Right hindlimb (tissue), 1 donor: ENCODE data around the gene BPIFA3.
"Not testable (repeated sequence)": the region's sequence is repeated elsewhere in the genome, so short reads cannot be mapped to it uniquely, and the experiment has no call there.

Experiments
- DNase-seq: peaks from one replicate; pipeline ENCODE4 v3.0.0-alpha.2; 2018

BPIFA3 gene

GRCh38 chr20:33217052-33217451, at the start of gene BPIFA3:
TSS of gene BPIFA3 (plus strand) at chr20:33217352. CDS start at chr20:33217537, 185 bp downstream.
- DNase-seq = no peak

DNA sequence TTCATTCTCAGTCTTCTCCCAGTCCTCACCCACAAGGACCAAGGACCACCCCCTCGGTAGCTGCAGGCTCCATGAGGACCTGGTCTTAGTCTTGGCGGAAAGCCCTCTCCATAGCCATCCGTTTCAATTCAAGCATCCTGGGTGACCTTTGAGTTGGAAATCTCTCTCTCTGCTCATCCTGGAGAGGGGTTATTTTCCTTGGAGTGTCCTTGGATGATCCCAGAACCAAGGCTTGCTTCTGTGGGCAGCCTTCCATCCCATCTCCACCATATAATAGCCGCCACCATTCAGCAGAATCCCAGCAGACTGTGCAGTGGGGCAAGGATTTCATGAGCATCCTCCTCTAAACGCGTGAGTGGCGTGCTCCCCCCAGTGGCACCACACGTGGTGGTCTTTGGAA, 49.3 kb upstream of the BPIFA3 start, which contains the start of gene BPIFA2:
Gene BPIFA2 (plus strand): TSS at position 301 of the 400 bp plus-strand sequence. CDS start 987 bp downstream, outside the sequence.
- DNase-seq = no peak

DNA sequence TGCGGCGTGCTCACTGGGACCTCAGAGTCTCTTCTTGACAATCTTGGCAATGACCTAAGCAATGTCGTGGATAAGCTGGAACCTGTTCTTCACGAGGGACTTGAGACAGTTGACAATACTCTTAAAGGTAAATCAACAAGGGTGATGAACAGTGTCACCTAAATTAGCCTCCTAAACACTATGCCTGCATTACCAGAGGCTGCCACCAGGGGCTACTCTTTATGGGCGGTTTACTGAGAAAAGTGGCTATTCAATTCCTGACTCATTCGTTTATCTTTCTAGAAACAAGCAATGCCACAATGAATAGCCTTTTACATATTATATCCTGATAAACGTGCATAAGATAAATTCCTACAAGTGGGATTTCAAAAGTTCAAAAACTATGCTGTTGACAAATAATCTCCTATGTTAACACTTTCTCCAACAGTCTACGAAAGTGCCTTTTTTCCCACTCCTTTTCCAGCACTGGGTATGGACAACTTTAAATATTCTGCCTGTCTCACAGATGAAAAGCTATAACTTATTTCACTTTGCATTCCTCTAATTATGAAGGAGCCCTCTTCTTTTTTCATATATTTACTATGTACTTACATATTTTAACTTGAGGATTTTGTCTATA, 47.9 kb upstream of the BPIFA3 start:
- DNase-seq = no peak

DNA sequence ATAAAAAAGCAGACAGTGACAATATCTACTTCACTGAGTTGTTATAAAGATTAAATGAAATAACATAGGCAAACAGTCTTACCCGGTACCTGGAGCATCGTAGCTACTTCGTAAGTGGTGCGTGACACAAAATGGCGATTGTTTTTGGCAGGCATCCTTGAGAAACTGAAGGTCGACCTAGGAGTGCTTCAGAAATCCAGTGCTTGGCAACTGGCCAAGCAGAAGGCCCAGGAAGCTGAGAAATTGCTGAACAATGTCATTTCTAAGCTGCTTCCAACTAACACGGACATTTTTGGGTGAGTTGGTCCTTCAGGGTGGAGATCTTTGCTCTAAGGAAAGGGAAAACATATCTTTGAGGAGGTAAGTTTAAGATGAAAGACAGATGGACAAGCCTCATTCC, 44.4 kb upstream of the BPIFA3 start:
- DNase-seq = no peak

GRCh38 chr20:33175123-33175522, 42.0 kb upstream of the BPIFA3 start:
- DNase-seq = no peak

- DNase-seq = no peak
Measured at GRCh38 chr20:33176101-33176500, 41.1 kb upstream of the BPIFA3 start.

DNA sequence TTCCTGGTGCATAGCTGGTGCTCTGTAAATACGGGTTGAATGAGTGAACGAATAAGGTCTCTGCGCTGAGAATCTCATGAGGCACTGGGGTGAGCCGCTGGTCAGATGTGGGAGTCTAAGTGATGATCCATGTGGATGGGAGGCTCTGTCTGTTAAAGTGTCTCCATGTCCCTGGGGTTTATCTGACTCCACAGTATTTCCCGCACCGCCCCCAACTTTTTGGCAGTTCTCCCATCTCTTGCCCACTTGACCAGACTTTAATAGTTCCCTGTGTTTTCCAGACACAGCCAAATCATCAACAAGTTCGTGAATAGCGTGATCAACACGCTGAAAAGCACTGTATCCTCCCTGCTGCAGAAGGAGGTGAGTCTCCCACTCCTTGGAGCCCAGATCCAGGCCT, 39.3 kb upstream of the BPIFA3 start:
- no peak for DNase-seq

GRCh38 chr20:33178726-33179125, 38.4 kb upstream of the BPIFA3 start:
- DNase-seq = no peak

- no peak for DNase-seq
Measured at GRCh38 chr20:33180169-33180568, 37.0 kb upstream of the BPIFA3 start.

- DNase-seq = no peak
Measured at GRCh38 chr20:33181482-33182093, 35.6 kb upstream of the BPIFA3 start.

DNA sequence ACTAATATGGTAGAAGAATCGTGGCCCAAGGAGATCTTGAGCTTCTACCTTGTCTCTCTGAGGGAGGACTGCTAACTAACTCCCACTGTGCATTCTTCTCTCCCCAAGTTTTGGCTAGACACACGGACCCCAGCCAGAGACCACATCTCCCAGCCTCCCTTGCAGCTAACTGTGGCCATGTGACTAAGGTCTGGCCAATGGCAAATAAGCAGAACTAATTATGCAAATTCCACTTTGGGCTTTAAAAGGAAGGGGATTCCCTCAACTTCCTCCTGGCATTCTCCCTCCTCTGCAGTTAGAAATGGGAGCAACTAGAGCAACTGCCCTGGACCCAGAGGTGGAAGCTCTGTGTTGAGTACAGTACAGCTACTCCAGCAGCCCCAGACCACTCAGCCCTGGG, 33.8 kb upstream of the BPIFA3 start:
- DNase-seq = no peak

GRCh38 chr20:33185031-33185590, 32.0 kb upstream of the BPIFA3 start:
- not testable (repeated sequence) for DNase-seq

- no peak for DNase-seq
Measured at GRCh38 chr20:33187491-33187890, 29.7 kb upstream of the BPIFA3 start.

DNA sequence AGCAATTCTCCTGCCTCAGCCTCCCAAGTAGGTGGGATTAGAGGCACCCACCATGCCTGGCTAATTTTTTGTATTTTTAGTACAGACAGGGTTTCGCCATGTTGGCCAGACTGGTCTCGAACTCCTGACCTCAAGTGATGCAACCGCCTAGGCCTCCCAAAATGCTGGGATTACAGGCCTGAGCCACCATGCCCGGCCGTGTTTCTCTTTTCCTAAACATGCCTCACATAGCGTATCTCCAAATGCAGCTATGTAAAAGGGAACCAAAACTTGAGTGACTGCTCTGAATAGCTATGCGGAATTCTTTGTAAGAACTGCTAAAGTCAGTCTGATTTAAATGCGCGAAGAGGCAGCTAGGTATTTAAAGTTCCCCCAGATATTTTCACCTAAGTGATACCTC, 28.7 kb upstream of the BPIFA3 start:
- no peak for DNase-seq

DNA sequence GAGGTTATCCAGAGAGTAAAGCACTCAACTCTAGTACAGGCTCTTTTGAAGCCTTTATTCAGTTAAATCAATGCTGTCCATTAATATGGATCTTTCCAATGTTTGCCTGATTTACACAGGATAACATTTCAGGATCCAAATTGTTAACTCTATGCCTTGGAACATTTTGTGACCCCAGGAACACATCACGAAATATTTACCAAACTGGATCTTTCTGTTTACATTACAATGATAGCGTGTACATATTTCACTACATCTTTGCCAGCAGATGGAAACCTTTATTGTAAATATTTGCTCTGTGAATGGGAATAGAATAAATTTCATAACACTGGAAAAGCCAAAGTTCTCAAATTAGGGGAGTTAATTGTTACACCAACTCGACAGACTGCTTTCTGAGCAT, 25.7 kb upstream of the BPIFA3 start:
- no peak for DNase-seq

DNA sequence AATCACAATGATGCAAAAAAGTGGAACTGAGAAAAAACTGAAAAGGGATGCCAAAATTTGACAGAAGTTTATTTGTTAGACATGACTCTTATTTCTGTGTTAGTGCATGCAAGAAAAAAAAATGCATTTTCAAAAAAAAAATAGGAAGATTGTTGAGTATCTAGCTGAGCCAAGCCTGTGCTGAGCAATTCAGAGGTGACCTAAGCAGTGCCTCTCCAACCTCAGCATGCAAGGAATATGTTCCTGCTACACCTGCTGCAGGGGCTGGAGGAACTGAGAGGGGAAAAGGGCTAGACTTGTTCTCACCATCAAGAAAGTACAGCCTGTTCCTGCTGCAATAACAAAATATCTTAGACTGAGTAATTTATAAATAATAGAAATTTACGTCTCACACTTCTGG, 25.2 kb upstream of the BPIFA3 start:
- DNase-seq = no peak

DNA sequence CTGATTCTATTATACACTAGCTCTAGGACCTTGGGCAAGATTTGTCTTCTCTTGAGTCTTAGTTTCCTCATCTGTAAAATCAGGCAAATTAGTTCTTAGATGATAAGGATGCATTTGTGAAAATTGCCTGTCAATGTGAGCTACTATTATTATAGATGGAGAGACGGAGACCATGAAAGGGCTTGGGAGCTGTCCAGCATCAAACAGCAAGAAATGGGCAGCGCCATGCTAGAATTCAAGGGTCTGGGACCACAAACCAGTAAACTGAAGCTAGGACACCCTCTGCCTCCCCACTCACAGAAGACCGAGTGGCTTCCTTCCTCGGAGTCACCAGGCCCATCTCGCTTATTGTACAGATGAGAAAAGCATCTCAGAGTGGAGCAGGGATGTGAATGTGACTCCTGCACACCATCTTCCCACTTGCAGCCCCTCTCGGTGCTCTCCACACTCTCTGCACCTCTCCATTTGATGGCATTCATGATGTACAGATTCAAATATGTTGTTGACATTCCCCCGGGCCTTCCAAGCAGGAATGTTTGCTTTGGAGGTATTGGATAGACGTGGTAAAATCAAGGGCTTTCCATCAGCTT, 24.1 kb upstream of the BPIFA3 start:
- no peak for DNase-seq

GRCh38 chr20:33199026-33199425, 18.1 kb upstream of the BPIFA3 start:
- no peak for DNase-seq

- DNase-seq = no peak
Measured at GRCh38 chr20:33202451-33202850, 14.7 kb upstream of the BPIFA3 start.

DNA sequence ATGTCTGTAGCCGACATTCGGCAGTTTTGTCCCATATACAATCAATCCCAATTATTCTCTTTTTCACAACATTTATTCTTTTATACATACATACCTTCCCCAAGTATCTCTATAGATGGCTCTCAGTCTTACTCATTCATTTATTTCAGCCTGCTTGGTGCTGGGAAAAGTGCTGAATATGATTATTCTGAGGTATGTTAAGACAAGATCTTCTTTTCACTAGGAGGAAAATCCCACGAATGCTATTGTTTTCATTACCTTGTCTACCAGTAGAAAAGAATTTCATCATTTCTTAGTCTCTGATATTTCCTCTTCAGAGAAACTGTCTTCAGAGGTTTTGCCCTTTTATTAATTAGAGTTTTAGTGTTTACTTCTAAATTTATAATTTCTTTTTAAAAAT, 13.7 kb upstream of the BPIFA3 start:
- no peak for DNase-seq

- peak; percentile 81 for DNase-seq
Measured at GRCh38 chr20:33209789-33210188, 7.4 kb upstream of the BPIFA3 start.

- DNase-seq = no peak
Measured at GRCh38 chr20:33210371-33210770, 6.8 kb upstream of the BPIFA3 start.

DNA sequence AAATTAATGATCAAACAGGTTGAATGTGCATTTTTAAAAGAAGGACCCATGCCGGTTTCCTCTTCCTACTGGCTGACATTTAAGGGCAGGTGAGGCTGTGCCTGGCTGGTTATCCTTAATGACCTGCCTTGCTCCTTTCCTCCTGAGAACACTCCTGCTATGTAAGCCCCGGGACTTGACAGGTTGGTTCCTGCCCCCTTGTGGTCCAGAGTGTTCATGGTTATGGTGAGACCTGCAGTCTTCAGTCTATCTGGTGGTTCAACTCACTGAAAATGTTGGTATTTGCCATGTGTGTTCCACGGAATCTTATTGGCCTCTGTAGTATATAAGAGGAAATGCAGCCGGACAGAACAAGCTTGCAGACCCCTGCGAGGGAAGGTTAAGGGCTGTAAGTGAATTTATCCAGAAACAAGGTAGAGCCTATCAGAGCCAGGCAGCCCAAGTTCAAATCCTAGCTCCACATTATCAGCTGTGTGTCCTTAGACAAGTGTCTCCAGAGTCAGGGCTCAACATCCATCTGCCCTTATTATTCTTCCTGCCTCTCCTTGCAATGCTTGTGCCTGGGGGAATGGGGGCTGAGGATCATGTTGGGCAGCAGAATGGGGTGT, 5.2 kb upstream of the BPIFA3 start:
- no peak for DNase-seq

DNA sequence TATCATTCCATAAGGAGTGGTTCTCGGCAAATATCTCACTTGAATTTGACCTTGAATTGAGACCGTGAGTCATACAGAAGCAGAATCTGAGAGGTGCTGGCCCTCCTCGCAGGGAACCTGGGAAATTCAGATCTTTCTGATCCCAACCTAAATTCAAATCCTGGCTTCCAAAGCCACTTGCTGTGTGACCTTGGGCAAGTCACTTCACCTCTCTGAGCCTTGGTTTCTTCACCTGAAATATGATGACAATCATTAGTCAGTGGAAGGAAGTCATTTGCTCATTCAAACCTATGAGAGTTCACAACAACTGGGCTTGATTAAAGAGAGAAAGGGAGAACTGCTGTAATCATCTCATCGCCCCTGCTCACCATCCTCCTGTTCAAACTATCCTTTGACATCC, 7.2 kb downstream of the BPIFA3 start:
- no peak for DNase-seq
